Measurements from ENCODE around the gene PDK3. TPM values are rescaled to one million over a fixed set of nuclear protein-coding genes. Genes with fewer than 3 reads are reported as not detected.

Gene PDK3
- total RNA-seq, 1 donor from 2014 or later = 12.6 TPM

GRCh38 chrX:24480400-24480865 is 15.3 kb downstream of the PDK3 start:
- DNase-seq (ENCODE audit: low spot score) (no peak), ATAC-seq (peak; percentile 39)

GRCh38 chrX:24482823-24483415 is 17.8 kb downstream of the PDK3 start:
- no peak for ATAC-seq
- no peak for DNase-seq (ENCODE audit: low spot score)

GRCh38 chrX:24483596-24483995 is 18.5 kb downstream of the PDK3 start:
- no peak for DNase-seq (ENCODE audit: low spot score)
- peak; percentile 58 for ATAC-seq

DNA sequence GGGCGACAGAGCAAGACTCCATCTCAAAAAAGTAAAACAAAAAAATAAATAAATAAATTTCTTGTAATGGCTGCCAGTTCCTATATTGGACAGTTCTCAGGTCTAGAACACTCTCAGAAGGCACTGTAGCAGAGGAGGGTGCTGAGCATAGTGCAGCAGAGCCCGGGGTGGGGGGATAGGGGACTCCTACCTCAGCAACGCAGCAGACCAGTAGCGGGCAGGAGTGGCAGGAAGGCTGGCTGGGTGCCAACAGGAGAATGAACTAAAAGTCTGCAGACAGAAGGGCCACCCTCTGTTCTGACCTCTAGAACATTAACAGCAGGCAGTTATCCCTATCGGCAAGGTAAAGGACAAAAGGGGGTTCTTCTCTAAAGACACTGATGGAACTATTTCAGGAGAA is 20.2 kb downstream of the PDK3 start:
- DNase-seq (ENCODE audit: low spot score) (no peak), ATAC-seq (no peak)

DNA sequence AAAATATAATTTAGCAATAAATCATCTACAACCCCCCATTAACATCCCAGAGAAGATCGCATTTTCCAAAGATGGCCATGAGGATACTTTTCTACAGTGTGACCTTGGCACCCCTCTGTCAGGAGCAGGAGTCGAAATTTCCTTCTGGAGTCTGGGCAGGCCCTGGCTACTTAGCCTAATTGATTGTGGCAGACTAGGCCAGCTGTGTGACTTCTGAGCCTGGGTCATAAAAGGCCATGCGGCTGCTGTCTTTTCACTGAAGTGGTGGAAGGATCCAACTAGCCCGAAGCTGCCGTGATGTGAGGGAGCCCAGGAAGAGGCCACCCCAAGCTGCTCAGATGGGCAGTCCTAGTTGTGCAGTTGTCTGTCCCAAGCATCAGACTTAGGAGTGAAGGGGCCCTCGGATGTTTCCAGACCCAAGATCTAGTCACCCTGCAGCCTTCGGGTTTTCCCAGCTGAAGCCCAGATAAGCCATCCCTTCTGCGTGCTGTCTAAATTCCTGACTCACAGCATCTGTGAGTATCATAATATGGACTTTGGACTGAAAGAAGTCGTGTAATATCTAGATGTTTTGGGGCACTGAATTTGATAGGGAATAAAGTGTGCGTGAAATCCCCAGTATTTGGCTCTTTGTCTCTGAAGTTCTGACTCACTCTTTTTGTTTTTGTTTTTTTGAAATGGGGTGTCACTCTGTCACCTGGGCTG is 21.0 kb downstream of the PDK3 start:
- DNase-seq (ENCODE audit: low spot score) (no peak), ATAC-seq (no peak)

GRCh38 chrX:24487571-24487970 is 22.5 kb downstream of the PDK3 start:
- ATAC-seq = no peak
- no peak for DNase-seq (ENCODE audit: low spot score)

- ATAC-seq = no peak
- DNase-seq (ENCODE audit: low spot score) = no peak
These were observed 26.7 kb downstream of the PDK3 start for GRCh38 chrX:24491741-24492140.

GRCh38 chrX:24493740-24494581 is 28.9 kb downstream of the PDK3 start:
- peak; percentile 44 for DNase-seq (ENCODE audit: low spot score)
- ATAC-seq = peak; percentile 66

- DNase-seq (ENCODE audit: low spot score) = peak; percentile 59
- peak; percentile 79 for ATAC-seq
These were observed 29.6 kb downstream of the PDK3 start for GRCh38 chrX:24494647-24495075.

DNA sequence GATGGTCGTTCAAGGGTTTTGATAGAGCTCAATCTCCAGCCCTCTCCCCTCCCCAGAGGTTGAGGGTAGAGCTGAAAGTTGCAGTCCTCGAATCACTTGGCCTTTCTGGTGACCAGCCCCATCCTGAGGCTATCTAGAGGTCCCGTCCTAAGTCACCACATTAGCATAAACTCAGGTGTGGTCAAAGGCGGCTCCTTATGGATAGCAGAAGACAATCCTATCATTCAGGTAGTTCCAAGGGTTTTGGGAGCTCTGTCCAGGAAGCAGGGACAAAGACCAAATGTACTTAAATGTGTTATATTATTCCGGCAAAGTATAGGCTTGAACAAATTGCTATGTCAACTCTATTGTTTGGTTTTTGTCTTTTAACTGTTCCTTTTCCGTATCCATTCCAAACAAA is 30.6 kb downstream of the PDK3 start:
- no peak for ATAC-seq

DNA sequence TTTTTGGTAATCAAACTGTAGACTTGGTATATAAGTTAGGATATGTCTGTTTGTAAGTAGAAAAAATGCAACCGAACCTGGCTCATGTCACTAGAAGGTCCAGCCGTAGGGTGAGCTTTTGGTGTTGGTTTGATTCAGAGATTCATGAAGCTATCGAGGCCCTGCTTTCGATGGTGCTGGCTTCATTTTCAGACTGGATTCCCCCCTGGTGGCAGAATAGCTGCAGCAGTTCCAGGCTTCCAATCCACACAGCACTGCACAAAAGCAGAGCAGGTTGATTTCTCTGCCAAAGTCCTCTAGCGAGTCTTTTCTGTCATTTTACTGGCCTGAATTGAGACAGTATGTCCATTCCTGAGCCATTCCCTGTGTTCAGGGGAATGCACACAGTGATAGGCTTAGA is 33.1 kb downstream of the PDK3 start:
- ATAC-seq (peak; percentile 83), DNase-seq (ENCODE audit: low spot score) (peak; percentile 50)

More for the DNA sequence above, 30.6 kb downstream of the PDK3 start:
- no peak for DNase-seq (ENCODE audit: low spot score)

- peak; percentile 56 for ATAC-seq
- no peak for DNase-seq (ENCODE audit: low spot score)
These were observed 33.9 kb downstream of the PDK3 start for GRCh38 chrX:24498975-24499374.

GRCh38 chrX:24506082-24506481 is 41.0 kb downstream of the PDK3 start:
- DNase-seq (ENCODE audit: low spot score) (no peak), ATAC-seq (no peak)

DNA sequence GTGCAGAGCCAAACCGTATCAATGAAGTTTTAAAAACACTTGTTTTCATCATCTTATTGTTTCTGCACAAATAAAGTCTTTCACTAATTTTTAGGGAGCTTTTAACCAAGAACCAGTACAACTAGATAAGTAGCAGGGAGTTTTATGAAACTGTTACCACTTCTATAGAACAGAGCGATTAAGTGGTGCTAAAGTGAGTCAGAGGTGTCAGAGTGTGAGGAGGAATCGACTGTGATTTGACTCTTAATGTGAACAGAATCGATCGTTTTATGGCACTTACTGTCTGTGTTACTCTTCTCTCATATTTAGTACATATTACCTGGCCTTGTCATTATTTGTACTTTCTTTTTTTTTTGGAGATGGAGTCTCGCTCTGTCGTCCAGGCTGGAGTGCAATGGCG is 43.3 kb downstream of the PDK3 start:
- DNase-seq (ENCODE audit: low spot score) (no peak), ATAC-seq (no peak)

DNA sequence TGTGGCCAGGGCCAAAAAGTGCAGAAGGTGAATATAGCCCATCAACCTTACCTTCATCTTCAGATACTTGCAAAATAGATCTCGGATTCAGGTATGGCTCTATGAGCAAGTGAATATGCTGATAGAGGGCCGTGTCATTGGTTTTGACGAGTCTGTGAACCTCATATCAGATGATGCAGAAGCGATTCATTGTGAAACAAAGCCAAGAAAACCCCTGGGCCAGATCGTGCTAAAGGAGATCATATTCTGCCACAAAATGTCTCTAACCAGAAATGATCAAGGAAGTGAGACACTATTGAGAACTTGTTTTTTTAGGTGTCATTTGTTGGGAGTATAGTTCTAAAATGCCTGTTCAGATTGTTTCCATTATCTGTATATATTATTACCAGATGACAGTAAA is 48.3 kb downstream of the PDK3 start:
- DNase-seq (ENCODE audit: low spot score) (no peak), ATAC-seq (no peak)

DNA sequence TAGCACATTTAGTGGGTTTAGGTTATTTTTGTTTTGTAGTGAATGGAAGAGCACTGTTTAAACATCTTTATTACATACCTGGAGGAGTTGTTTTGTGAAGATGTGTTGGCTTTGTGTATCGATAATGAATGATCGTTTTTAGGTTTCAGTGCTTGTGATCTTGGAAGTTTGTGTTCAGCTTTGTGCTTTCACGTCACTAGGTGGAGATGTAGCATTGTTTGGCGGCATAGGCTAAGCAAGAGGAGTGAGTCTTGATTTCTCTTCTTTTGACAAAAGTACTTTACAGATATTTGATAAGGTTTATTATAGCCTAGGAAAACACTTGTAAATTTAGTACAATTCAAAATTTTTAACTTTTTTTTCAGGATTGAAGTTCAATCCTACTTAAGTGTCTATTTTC is 50.4 kb downstream of the PDK3 start:
- no peak for ATAC-seq
- no peak for DNase-seq (ENCODE audit: low spot score)

DNA sequence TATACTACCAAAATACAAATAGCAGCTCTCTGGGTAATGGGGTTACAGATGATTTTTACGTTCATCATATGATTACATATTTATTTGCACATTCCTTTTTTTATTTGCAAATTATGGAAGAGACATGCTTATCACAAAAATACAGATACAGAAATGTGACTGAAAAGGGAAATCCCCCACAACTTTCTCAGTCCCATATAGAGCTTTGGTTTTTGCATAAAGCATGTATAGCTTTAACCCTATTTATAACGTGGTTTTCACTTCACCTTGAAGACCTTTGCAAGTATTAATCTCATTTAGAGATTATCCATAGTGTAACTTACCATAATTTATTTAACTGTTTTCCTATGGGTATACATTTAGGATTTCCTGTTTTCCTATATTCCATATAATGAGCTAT is 55.4 kb downstream of the PDK3 start:
- ATAC-seq (no peak), DNase-seq (ENCODE audit: low spot score) (no peak)

- ATAC-seq (no peak), DNase-seq (ENCODE audit: low spot score) (no peak)
These were observed 60.4 kb downstream of the PDK3 start for GRCh38 chrX:24525455-24525854.

DNA sequence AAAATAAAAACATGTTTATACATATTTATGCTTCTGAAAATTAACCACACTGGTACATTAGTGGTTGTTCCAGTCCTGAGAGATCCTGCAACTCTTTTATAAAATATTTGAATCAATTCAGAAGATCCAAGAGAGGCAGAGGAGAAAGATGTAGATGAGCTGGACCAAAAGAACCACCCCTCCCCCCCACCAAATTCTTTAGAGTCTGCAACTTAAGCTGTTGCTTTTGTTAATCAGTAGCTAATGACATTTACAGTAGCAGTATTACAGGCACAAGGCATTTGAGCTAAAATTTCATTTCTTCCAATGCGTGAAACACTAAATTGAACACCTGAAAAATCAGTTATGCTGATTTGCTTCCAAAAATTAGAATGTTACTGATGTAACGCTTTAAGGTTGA is 61.5 kb downstream of the PDK3 start:
- ATAC-seq (no peak), DNase-seq (ENCODE audit: low spot score) (no peak)

DNA sequence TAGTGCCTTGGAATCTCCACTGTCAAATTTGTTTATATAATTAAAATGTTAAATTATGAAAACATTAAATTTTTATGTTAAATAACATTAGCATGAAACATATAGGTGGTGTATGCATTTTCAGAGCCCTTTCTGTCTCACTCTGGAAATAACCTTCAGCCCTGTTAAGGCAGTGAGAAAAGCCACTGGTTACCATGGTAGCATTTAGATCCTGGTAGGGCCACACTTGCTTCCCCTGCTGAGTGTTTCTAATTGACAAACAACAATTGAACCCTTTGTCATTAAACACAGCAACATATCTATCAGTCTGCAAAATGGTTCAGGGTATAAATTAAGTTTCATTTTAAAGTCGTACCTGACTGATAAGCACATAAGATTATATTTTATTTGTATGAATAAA is 63.5 kb downstream of the PDK3 start:
- no peak for DNase-seq (ENCODE audit: low spot score)
- ATAC-seq = no peak

DNA sequence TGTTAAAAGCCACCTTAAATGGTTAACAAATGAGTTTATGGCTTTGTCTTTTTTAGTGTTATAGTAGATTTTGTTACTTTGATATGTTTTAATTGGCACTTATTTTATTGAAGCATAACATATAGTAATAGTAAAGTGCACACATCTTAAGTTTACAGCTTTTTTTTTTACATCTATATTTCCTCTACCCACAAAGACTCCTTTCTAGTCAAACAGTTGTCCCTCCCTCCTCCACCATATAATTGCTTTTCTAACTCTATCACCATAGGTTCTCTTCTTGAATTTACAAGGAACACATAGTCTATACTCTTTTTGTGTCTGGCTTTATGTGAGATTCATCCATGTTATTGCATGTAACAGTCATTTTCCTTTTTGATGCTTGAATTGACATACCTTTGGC is 71.5 kb downstream of the PDK3 start:
- DNase-seq (ENCODE audit: low spot score) = no peak
- no peak for ATAC-seq

DNA sequence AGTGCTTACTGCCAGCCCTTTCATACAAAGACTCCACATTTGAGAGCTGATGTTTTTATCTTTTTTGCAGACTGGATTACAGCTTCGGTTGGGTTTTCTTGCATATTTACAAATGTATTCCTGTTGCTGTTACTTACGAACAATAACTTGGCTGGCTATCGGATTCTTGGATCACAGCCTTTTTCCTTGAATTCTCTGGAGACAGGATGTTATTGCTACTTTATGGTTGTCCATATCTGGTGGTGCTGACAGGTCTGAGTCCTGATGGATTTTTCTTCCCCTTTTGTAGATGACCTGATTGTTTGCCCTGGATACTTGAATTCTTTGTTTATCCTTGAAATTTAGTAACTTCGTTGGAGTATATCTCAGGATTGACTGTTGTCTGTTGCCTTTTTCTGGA is 77.7 kb downstream of the PDK3 start:
- DNase-seq (ENCODE audit: low spot score) (no peak), ATAC-seq (no peak)

All from left lobe of liver (tissue), 2 donors.